ENCODE data around the gene MRPL48.
A peak's percentile ranks its signal among the peaks of the same experiment; 100 is the strongest.
"Not testable (repeated sequence)": the region's sequence is repeated elsewhere in the genome, so short reads cannot be mapped to it uniquely, and the experiment has no call there.

Gene MRPL48

DNA sequence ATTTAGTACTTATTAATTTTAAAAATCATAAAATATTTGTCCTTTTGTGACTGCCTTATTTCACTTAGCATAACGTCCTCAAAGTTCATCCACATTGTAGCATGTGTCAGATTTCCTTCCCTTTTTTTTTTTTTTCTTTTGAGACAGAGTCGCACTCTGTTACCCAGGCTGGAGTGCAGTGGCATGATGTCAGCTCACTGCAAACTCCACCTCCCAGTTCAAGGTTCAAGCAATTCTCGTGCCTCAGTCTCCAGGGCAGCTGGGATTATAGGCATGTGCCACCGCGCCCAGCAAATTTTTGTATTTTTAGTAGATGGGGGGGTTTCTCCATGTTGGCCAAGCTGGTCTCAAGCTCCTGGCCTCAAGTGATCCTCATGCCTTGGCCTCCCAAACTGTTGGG lies 37.4 kb upstream of the MRPL48 start:
- H3K4me3 ChIP-seq (ENCODE audit: low read length): no peak overlapping the region
- TF ChIP-seq, protein P1, sequence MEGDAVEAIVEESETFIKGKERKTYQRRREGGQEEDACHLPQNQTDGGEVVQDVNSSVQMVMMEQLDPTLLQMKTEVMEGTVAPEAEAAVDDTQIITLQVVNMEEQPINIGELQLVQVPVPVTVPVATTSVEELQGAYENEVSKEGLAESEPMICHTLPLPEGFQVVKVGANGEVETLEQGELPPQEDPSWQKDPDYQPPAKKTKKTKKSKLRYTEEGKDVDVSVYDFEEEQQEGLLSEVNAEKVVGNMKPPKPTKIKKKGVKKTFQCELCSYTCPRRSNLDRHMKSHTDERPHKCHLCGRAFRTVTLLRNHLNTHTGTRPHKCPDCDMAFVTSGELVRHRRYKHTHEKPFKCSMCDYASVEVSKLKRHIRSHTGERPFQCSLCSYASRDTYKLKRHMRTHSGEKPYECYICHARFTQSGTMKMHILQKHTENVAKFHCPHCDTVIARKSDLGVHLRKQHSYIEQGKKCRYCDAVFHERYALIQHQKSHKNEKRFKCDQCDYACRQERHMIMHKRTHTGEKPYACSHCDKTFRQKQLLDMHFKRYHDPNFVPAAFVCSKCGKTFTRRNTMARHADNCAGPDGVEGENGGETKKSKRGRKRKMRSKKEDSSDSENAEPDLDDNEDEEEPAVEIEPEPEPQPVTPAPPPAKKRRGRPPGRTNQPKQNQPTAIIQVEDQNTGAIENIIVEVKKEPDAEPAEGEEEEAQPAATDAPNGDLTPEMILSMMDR (conservative IDR thresholded peaks at IDR 0.05; ENCODE audit: low read length): no peak
- no peak for DNase-seq (ENCODE audit: low read depth)

DNA sequence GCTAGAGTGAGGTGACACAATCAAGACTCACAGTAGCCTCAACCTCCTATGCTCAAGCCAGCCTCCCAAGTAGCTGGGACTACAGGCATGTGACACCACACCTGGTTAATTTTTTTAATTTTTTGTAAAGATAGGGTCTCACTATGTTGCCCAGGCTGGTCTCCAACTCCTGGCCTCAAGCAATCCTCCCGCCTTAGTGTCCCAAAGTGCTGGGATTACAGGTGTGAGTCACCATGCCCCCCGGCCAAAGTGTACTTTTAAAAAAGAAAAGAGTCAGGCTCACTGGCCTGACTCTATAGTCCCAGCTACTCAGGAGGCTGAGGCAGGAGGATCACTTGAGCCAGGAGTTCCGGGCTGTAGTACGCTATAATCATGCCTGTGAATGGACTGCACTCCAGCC lies 36.8 kb upstream of the MRPL48 start:
- not testable (repeated sequence) for DNase-seq (ENCODE audit: low read depth); H3K4me3 ChIP-seq (ENCODE audit: low read length)

DNA sequence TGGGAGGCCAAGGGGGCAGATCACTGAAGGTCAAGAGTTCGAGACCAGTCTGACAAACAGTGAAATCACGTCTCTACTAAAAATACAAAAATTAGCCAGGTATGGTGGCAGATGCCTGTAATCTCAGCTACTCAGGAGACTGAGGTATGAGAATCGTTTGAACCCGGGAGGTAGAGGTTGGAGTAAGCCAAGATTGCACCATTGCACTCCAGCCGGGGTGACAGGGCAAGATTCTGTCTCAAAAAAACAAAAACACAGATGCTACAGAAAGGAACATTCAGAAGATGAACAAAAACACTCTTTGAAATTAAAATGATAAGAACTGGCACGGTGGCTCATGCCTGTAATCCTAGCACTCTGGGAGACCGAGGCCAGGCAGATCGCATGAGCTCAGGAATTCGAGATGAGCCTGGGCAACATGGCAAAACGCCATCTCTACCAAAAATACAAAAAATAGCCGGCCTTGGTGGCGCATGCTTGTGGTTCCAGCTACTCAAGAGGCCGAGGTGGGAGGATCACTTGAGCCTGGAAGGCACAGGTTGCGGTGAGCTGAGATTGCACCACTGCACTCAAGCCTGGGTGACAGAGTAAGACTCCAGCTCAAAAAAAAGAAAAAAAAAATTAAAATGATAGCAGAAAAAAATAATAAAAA lies 35.3 kb upstream of the MRPL48 start:
- no peak overlapping the region for H3K4me3 ChIP-seq (ENCODE audit: low read length)
- DNase-seq (ENCODE audit: low read depth): no peak
- TF ChIP-seq, protein P1 (conservative IDR thresholded peaks at IDR 0.05; ENCODE audit: low read length): no peak

DNA sequence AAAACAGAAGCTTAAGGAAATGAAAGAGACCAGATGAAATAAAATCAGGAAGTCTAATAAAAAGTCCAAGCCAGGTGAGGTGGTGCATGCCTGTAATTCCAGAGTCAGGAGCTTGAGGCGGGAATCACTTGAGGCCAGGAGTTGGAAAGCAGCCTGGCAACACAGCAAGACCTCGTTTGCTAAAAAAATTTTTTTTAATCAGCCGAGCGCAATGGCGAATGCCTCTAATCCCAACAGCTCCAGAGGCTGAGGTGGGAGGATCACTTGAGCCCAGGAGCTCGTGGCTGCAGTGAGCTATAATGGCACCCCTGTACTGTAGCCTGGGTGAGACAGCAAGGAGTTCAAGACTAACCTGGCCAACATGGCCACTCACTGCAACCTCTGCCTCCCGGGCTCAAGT lies 34.8 kb upstream of the MRPL48 start:
- no peak overlapping the region for H3K4me3 ChIP-seq (ENCODE audit: low read length)
- DNase-seq (ENCODE audit: low read depth): no peak
- TF ChIP-seq, protein P1 (conservative IDR thresholded peaks at IDR 0.05; ENCODE audit: low read length): no peak

DNA sequence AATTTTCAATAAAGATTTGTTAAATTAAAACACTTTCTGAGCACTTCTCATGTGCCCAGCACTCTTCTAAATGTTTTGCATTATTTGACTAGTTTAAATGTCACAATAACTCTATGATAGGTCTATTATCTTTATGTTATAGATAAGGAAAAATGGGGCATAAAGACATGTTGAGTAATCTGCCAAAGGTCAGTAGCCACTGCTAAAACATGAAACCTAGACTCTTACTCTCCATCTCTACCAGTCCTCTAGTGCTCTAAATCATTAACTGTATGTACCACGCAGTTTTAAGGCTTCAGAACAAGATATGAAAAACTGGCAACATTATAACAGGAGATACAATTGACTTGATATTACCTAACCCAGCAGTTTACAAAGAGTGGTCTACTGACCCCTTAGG lies 33.7 kb upstream of the MRPL48 start:
- no peak overlapping the region for H3K4me3 ChIP-seq (ENCODE audit: low read length)
- TF ChIP-seq, protein P1 (conservative IDR thresholded peaks at IDR 0.05; ENCODE audit: low read length): no peak
- DNase-seq (ENCODE audit: low read depth): no peak

DNA sequence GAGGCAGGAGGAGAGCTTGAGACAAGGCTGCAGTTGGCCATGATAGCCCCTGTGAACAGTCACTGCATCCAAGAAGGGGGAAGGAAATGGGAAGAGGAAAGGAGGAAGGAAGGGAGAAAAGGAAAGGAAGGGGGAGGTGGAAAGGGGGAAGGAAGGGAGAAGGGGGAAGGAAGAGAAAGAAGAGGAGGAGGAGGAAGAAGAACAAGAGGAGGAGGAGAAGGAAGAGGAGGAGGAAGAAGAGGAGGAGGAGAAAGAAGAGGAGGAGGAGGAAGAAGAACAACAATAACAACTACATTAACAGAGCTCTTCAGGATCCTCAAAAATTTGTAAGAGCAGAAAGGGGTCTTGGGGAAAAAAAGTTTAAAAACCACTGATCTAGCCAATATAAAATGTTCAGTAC lies 32.0 kb upstream of the MRPL48 start:
- TF ChIP-seq, protein P1 (conservative IDR thresholded peaks at IDR 0.05; ENCODE audit: low read length): no peak
- no peak overlapping the region for H3K4me3 ChIP-seq (ENCODE audit: low read length)
- no peak for DNase-seq (ENCODE audit: low read depth)

DNA sequence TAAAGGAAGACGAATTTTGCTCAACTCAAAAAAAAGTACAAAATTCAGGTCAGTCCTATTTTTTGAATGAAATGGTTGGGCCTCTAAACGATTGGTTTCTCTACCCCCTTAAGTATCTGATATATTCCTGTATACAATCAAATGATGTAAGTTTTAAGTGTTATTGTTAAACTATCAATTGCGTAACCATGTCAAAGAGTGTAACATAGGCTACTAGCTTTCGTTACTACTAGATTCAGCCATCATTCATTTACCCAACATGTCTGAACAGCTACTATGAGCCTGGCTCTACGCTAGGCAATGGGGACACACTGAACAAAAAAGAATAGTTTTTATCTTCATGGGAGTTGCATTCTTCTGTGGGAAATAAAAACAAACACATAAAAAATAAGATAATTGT lies 30.1 kb upstream of the MRPL48 start:
- H3K4me3 ChIP-seq (ENCODE audit: low read length): no peak overlapping the region
- TF ChIP-seq, protein P1 (conservative IDR thresholded peaks at IDR 0.05; ENCODE audit: low read length): no peak
- DNase-seq (ENCODE audit: low read depth): no peak

DNA sequence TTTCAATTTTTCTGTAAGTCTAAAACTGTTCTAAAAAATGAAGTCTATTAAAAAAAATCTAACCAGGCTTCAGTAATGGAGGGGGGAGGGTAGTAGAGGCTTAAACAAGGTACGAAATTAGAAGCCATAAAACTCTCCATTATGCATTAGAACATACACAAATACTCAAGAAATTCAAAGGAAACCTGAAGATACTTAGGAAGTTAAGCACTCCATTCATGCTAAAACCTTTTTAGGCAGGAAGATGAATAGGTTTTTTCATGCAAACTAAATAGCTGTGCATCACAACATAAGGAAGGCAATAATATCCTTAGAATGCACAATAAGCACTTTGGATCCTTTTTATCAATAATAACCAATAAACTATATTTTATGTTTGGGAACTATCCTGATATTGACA lies 29.2 kb upstream of the MRPL48 start:
- no peak for DNase-seq (ENCODE audit: low read depth)
- TF ChIP-seq, protein P1 (conservative IDR thresholded peaks at IDR 0.05; ENCODE audit: low read length): no peak
- H3K4me3 ChIP-seq (ENCODE audit: low read length): peak overlapping the region; percentile 94

Measured in AG10803 (cell line).